CD4-positive, alpha-beta T cell treated with Interferon gamma for 1 hour (primary cell): ENCODE results near the gene ASB2.

Source experiments
- DNase-seq: peaks from one replicate; pipeline ENCODE4 v3.0.0-alpha.2; 2020

ASB2 gene

DNA sequence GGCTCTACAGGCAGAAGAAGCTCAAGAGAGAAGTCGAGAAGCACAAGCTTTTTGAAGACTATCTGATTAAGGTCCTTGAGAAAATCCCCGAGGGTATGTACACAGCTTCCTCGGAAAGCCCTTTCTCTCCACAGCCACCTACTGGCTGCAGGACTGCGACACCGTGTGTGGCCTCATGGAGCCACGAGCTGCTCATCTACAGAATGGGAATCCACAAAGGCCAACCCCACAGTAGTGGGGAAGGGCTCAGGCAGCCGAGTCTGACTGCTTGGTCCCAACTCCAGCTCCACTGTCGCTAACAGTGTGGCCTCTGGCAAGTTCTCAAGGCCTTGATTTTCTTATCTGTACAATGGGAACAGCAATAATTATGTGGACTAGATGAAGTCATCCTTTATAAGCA is 23.2 kb upstream of the ASB2 start:
- DNase-seq: no peak

DNA sequence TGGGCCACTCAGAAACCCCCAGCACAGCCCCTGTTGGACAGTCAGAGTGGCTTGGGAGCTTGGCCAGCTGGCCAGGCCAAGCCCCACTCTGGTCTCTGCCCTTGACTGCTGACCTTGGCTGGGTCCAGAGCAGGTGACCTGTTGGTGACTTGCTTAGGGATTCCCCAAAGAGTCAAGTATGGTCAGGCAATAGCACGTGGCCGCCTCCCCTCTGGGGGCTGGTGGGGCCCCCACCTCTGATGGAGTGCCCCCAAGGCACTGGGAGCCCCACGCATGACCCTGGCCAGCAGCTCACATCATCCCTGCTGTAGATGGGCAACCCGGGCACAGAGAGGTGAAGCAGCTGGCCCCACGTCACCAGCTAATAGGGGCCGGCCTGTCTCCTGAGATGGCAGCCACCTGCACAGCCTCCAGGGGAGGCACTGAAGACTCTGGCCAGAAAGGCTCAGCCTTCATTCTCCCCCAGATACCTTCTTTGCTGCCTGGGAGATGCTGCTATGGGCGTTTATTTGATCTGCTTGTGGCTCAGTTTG is 22.6 kb upstream of the ASB2 start:
- no peak for DNase-seq

DNA sequence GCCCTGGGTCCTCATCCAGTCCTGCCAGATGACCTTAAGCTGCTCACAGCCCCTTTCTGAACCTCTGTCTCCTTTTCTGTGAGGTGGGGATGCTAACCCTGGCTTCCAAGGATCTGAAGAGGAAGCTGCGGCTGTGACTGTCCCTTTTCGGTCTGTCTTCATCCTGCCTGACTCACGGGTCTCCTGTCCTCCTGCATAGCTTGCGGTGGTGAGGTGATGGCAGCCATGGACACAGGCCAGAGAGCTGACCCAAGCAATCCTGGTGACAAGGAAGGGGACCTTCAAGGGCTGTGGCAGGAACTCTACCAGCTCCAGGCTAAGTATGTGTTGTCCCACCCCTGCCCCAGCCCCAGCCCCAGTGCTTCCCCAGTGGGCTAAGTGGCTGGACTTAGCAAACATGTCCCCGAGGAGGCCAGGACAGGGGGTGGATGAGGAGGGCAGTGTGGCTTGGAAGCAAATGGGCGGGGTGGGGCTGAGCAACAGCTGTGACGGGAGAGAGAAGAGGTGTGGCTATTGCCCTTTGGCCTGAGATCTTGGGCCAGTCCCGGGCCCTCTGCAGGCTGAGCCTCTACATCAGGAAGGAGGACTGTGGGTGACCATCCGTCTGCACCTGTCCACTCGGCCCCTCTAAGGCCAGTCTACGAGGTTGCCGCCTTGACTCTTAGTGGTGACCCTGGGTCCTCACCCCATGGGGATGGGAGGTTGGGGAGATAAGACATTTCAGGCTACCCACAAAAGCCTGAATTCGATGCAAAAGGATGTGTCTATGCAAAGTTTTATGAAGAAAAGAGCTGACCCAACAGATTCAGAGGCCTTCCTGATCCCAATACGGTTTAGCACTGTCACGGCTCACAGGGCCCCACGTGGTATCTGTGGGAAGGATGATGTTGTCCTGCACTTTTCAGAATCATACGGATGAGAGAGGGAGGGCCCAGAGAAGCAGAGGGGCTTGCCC is 21.8 kb upstream of the ASB2 start:
- DNase-seq: no peak

DNA sequence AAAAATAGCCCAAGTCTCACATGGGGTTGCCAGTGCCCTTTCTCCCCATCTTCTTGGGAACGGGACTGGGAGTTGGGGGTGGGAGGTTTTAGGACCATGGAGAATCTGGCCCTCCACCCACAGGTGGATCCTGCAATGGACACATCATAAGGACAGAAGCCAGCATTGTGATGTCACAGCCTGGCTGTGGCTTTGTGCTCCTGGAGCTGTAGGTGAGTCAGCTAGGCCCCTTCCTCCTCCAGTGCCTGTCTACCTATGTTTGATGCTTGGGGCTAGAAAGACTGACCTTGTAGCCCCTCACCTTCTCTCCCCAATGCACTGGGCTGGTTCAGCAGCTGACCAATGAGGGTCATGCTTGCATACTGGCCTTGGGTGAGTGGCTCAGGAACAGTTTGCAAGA is 20.7 kb upstream of the ASB2 start, which contains the start of gene CCDC197:
Gene CCDC197, plus strand, starts transcription at position 220 of the 400 bp plus-strand sequence. CDS start 831 bp downstream, outside the sequence.
- no peak for DNase-seq

DNA sequence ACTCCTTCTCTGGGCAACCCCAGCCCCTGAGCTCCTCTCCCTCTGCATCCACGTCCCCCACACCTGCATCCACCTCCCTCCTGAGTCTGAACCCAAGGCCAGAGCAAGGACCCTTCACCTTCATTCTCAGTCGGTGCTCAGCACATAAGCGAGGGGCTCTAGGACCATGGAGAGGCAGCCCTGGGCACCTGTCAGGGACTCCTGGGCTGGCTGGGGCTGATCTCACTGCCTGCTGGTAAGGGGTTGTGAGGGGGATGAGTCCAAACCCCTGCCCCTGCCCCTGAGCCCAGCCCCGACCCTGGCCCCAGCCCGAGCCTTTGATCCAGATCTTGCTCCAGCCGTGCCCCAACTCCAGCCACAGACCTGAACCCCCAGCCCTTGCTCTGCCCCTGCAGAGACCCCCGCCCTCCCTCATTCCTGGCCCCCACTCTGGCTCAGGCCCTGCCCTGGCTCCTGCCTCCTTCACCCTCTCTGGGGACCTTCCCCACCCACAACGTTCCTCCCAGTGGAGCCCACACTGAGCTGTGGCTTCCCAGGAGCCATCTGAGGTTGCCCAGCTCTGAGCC is 19.8 kb upstream of the ASB2 start:
- DNase-seq: no peak

DNA sequence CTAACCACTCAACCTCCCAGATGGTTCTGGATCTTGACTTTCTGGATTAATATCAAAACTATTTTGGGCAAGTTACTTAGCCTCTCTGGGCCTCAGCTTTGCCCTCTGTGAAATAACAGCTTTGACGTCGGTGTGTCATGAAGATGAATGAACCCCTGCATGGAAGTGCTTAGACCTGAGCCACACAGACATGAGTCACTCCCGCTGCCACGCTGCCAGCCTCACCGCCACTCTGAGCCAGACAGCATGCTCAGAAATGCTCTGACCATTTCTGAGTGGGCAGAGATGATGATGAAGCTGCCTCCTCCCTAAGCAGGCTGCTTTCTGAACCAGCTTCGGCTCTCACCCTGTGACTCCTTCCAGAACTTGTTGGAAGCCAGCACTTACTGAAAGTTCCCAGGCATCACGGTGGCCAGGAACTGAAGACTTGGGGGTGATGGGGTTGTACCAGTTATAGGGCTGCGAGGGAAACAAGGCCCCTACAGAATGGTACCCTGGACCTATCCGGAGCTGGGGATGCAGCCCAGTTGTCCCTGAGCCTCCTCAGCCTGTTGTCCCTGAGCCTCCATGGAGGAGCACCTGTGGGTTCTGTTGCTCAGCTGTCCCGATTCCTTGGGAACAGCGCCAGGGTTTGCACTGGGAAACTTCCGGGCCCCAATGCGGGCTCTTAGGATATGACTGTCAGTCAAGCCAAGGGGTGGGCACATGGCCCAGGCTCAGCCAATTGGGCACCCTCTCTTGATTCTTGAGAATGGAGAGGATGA is 18.7 kb upstream of the ASB2 start:
- DNase-seq: no peak

DNA sequence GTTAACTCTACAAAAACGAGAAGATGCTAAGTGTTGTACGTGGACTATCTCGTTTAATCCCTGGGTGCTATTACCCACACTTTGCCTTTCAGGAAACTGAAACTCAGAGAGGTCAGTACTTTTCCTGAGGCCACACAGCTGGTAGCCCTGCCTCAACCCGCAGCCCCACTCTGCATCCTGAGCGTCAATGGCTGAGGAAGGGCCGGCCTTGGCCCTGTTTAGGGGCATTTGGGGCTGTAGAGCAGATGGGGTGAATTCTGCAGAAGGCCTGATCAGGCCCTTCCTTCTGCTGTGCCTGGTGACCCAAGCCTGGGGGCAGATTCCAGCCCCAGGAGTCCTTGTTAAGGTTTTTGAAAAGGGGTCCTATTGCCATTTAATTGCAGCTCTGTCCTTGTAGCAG is 17.0 kb upstream of the ASB2 start:
- DNase-seq: no peak

DNA sequence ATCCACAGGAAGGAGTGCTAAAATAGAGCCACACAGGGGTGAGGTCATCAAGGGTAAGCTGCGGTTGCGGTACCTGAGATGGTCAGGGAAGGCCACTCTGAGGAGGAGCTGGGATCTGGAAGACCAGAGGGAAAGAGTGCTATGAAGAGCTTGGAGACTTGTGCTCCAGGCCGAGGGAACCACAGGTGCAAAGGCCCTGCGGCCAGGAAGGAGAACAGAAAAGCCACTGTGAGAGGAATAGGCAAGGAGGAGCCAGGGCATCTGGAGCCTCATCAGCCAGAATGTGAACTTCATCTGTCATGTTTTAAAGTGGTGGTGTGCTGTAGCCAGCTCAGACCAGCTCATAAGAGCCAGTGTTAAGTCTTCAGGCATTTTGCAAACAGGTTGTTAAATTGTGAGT is 15.3 kb upstream of the ASB2 start:
- DNase-seq: no peak

DNA sequence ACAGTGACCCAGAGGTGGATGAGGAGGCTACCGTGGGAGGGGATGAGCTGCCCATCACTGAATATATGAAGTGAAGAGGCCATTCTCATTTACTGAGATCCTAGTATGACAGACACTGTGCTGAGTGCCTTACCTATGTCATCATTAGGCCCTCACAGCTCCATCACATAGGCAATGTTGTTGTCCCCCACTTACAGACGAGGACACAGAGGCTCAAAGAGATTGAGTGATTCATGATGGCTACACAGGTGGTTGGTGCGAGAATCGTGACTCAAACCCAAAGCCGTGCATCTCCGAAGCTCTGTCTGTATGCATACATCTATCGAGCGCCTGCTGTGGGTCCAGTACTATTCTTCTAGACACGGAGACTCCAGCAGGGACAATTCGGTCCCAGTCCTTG is 14.8 kb upstream of the ASB2 start:
- DNase-seq: no peak

DNA sequence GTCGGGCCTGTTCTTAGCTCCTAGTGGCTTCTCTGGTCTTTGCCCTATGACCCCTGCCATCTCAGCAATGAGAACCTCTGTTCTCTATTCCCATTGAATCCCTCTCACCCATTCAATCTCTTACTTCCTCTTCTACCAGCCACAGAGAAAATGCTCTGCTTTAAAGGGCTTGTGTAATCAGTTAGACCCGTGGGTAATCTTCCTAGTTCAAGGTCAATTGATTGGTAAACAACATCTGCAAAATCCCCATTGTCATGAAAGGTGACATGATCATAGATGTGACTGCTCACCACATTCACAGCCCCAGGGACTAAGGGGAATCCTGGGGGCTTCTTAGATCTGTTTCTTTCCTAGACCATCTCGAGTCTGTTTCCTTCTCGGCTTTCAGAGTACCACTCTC is 13.6 kb upstream of the ASB2 start:
- no peak for DNase-seq

DNA sequence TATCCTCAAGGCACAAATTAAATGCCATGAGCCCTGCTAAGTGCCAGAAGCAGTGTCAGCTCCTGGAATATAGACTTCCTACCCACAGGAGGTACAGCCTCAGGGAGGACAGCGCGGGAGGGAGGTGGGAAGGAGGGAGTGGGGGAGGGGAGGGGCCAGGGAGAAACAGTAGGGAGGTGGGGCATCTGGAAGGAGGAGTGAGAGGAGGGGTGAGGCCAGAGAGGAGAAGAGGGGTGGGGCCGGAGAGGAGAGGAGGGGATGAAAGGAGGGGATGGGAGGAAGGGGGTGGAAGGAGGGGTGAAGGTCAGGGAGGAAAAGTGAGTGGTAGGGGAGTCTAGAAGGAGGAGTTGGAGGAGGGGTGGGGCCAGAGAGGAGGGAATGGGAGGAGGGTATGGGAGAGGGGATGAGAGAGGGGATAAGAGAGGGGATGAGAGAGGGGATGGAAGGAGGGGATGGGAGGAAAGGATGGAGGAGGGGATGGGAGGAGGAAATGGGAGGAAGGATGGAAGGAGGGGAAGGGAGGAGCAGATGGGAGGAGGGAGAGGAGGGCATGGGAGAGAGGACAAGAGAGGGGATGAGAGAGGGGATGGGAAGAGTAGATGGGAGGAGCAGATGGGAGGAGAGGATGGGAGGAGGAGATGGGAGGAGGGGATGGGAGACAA is 11.6 kb upstream of the ASB2 start:
- DNase-seq: no peak

DNA sequence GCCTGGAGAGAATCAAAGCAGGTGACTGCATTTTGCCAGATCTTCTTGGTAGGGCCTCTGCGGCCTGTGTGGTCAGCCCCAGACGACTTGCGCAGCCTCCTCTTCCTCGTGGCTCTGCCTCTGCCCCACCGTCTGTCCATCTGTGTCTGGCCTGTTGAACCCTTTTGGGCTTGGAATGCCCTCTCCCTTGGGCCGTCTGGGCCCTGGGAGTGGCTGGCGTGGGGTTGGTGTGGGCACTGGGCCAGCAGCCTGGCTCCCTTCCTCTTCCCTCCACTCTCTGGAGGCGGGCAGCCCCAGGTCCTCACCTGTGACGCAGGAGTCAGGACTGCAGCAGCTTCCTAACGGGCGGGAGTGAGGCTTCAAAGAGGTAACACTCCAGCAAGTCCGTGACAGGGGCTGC is 11.0 kb upstream of the ASB2 start:
- no peak for DNase-seq

DNA sequence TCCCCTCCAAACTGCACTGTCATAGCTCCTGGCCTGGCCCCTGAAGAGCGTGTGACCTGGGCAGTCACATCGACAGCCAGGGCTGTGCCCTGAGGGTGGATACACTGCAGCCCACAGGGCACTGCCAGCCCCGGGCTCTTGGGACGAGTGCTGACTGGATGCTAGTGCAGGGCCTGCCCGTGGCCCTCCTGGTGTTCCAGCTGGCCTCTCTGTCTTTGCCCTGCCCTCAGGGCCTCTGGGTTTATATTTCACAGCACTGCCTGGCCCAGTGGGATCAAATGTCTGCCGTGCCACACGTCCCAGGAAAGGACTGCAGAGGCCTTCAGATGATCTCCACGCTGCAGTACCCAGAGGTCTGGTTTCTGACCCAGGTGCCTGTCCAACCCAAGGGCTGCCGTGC is 10.6 kb upstream of the ASB2 start:
- no peak for DNase-seq

DNA sequence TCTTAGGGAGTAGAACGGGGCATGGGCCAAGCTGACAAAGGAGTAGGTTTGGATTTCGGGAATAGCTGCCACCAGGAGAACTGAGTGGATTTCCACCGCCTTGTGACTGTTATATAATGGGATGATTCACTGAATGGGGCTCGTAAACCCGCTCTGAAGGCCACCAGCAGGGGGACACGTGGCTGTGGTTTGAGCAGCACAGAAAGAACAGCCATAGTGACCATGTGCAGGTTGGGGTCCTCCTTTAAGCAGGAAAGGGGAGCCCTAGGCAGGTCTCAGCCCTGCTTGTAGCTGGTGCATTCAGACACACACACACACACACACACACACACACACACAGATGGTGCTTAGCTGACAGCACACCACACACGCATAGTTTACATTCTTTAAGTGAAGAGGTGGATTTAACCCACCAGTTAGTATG is 8.6 kb upstream of the ASB2 start:
- no peak for DNase-seq

DNA sequence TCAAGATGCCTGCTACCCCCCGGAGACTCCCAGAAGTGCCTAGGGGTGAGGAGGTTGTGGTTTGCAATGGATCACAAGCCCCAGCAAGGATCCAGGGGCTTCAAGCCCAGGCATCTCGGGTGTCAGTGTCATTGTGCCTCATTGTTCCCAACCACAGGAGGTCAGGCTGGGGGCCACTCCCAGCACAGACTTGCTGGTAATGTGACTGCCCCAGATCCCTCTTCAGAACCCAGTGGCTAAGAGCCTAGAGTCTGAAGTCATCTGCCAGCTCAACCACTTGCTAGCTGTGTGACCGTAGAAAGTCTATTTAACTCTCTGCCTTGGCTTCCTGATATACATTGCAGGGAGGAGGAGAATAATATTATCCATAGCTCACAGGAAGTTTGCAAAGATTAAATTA is 7.7 kb upstream of the ASB2 start:
- DNase-seq: no peak

DNA sequence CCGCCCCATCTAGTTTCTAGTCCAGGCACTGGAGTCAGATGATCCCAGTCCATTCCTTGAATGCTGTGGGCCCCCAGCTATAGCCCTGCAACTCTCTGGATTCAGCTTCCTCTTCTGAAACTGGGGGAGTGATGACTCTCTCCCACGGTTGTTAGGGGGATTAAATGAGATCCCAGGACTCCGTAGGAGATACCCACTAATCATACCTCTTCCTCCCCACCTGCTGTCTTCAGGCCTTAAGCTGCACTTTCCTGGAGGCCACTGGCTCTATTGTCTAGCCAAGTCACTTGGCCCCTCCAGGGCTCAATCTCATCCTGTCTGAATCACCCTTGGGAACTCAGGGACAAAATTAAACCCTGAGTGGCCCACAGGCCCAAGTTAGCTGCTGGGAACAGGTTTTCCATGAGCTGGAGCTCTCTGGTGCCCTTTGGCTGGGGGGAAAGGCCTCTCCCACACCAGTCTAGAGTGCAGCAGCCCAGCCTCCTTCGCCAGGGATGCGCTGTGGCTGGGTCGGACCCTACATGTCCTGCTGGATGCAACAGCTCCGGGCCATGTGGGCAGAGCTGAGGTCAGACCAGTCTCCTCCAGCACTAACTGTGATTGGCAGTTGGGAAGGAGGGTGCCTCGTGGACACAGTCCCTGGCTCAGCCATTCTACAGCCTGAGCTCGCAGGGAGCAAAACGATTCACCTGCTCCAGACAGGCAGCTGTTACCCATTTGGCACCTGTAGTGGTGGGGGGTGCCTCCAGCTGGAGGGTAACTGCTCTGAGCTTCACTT is 6.0 kb upstream of the ASB2 start:
- no peak for DNase-seq

DNA sequence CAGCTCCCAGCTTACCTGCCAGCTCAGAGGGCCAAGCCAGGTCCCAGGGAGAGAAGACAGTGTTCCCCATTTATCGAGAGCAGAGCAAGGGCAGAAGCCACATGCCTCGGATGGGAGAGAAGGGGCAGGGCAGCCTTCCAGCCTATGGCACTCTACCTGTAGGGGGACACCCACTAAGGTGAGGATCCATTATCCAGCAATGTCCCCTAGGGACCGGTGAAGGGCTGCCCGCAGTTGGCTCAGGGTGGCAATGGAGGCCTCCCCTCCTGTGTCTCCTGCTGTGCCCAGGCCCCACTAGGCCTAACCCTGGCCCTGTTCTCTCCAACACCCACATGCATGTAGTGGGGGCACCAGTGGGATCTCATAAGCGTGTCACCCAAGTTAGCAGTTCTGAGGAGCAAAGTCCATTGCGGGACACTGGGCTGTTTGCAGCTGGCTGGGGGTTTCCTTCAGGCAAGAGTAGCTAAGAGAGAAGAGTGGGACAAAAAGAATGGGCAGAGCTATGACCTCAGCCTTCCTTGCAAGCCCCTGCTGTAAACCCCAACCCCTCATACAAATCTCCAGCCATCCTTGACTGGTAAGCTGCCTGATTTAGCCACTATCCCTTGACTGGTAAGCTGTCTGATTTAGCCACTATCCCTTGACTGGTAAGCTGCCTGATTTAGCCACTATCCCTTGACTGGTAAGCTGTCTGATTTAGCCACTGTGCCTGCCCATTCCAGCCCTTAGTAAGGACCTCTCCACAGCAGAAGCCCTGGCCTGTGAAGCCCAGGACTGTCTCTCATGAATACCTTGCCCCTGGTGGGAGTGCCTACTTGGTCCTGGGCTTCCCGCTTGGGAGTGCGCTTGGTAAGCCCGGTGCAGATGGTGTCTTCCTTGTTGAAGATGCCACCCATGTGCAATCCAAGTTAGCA is 5.2 kb upstream of the ASB2 start:
- no peak for DNase-seq

DNA sequence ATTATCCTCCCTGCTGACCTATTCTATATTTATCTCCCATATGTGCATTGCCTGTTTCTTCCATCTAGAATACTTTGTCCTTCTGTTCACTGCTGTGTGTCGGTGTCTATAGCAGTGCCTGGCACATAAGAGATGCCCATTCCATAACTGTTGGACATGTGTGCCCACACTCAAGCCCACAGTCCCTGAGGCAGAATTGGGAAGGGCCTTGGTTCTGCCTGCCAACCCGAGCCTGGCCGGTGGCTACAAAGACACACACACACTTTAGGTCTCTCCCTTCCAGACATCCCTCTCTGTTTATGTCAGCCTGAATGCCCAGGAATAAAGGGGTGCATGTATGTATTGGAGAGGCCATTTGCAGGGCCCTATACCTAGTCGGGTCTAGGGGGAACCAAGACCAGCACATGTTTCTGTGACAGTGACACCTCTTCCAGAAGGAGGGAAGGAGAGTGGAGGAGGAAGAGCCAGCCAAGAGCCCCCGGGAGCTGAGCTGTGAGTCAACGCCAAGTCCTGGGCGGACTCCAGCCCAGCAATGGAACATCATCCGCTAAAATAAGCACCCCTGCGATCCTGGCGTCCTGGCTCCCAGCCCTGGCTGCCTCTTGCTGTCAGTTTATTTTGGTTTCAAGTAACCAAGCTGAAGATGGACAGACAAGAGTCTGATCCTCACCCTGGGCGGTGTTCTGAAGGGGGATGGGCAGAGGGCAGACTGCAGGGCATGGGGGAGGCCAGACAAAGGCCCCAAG is 4.3 kb upstream of the ASB2 start:
- no peak for DNase-seq

DNA sequence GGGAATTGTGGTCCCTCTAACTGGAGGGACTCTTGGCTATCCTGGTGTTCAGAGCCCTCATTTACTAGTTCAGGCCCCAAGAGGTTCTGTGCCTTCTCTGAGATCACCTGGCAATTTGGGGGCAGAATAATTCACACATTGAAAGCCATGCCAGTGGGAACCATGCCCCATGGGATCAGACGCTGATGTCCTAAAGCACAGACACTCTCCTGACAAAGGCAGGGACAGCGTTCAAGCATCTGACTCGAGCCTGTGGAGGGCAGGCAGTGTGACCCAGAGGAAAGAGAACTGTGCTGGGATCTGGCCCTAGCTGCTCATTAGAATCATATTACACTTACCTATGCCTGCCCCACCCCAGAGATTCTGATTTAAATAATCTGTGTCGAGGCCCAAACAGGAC is 2.4 kb upstream of the ASB2 start:
- no peak for DNase-seq
